Mammary epithelial cell (primary cell): ENCODE results near the gene EWSR1.

Experiments used
- EZH2 ChIP-seq: IDR thresholded peaks from 2 replicates; pipeline ENCODE4 v1.6.1; 2012; ENCODE audit warnings: low read length, inconsistent platforms, borderline replicate concordance
- TF ChIP-seq, protein P1 (sequence below), 2 donors: IDR thresholded peaks in 1 of 2; conservative IDR thresholded peaks in 1 of 2; 2 replicates each; pipeline ENCODE4 v1.5.1; 2011 to 2012; ENCODE audit warnings: inconsistent platforms in 2 of 2, low read length in 2 of 2, mild to moderate bottlenecking in 2 of 2, control low read depth in 1 of 2, low read depth in 1 of 2; ENCODE audit not compliant: insufficient read depth in 1 of 2; ENCODE audit errors: extremely low read depth in 1 of 2

DNA sequence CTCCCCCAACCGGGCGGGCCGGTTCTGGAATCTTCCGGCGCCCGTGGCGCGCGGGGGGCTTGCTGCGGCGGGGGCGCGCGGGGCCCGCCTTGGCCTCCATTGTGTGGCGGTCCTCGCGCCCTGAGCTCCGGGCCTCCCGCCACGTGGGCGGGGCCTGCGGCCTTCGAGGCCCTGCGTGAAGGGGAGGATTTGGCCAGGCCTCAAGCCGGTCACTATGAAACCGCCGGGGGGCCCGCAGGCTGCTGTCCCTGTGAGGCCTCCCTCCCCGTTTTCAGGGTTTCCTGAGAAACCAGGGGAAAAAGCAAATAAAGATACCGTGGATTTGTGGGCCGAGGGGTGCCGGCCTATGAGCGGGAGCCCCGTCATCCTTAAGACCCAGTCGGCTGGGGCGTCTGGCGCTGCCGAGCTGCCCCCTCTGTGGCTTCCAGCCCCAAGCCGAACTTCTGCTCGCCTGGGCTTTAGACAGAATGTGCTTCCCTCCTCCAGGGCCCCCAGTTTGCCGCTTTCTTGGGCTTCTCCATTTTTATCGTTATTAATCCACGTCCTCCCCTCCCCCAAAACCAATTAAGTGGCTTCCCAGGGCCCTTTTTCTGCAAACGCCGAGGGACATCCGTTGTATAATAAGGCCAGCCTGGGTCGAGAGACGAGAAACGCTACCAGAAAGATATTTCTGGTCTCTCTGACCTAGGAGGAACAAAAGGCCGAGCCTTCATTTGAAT lies 602 bp downstream of the EWSR1 start:
- TF ChIP-seq, protein P1, sequence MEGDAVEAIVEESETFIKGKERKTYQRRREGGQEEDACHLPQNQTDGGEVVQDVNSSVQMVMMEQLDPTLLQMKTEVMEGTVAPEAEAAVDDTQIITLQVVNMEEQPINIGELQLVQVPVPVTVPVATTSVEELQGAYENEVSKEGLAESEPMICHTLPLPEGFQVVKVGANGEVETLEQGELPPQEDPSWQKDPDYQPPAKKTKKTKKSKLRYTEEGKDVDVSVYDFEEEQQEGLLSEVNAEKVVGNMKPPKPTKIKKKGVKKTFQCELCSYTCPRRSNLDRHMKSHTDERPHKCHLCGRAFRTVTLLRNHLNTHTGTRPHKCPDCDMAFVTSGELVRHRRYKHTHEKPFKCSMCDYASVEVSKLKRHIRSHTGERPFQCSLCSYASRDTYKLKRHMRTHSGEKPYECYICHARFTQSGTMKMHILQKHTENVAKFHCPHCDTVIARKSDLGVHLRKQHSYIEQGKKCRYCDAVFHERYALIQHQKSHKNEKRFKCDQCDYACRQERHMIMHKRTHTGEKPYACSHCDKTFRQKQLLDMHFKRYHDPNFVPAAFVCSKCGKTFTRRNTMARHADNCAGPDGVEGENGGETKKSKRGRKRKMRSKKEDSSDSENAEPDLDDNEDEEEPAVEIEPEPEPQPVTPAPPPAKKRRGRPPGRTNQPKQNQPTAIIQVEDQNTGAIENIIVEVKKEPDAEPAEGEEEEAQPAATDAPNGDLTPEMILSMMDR (conservative IDR thresholded peaks at IDR 0.05 in 1 of 2, IDR thresholded peaks at IDR 0.05 in 1 of 2; ENCODE audit: extremely low read depth in 1 of 2, insufficient read depth in 1 of 2, low read depth in 1 of 2, low read length in 2 of 2): no peak
- TF ChIP-seq EZH2: no peak
